Cardiac fibroblast (primary cell): ENCODE results near the gene GHITM.

Source experiments
- DNase-seq, 2 donors: peaks; one replicate each; pipeline versions ENCODE4 v3.0.0 to v3.0.0-alpha.2; 2010; ENCODE audit warnings: low read depth in 2 of 2
- H3K4me3 ChIP-seq, 2 donors: replicated peaks in 1 of 2; 1 replicate in 1 of 2; 2 replicates in 1 of 2; pipeline ENCODE4 v1.5.1; 2011; ENCODE audit warnings: low read depth in 2 of 2, low read length in 2 of 2, mild to moderate bottlenecking in 2 of 2, moderate library complexity in 1 of 2
- CTCF ChIP-seq: IDR thresholded peaks from one replicate; pipeline ENCODE4 v1.5.1; 2011; ENCODE audit warnings: low read depth, mild to moderate bottlenecking, low read length, inconsistent platforms

Gene GHITM

DNA sequence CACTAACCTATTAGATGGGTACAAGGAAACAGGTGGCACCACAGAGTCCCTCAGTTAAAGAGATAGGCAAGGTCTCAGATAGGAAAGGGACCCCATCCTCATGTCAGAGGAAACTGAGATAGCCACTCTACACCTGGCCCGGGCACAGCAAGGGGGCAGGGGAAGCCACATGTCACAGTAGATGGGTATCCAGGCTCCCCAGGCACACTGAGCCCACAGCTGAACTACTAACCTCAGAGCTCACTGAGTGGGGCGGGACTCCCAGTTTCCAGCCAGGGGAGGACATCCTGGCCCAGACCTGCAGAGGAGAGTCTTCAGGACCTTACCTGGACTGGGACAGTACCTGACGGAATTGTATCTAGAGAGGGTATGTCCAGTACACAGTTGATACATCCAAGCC, 51.3 kb downstream of the GHITM start:
- H3K4me3 ChIP-seq = no peak overlapping the region
- no peak for TF ChIP-seq CTCF
- no peak for DNase-seq

DNA sequence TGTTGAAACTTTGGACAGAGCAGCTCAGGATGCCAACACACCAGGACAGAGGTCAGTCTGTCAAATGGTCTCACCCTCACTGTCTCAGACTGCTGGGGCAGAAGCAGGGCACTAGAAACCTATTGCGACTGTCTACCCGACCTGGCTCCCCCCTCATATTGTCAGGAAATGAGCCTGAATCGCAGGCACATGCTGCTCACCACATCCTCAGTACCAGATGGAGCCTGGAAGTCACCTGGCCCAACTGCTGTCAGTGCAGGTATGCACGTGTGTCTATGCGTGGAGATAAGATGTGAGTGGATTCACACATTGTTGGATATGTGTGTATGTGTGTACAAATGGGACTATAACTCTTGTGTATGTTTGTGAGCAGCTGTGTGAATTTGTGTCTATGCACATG, 51.8 kb downstream of the GHITM start:
- no peak overlapping the region for H3K4me3 ChIP-seq
- no peak for TF ChIP-seq CTCF
- DNase-seq = no peak

- H3K4me3 ChIP-seq = no peak overlapping the region
- no peak for TF ChIP-seq CTCF
- DNase-seq = no peak
Observed at GRCh38 chr10:84193327-84193726, 54.0 kb downstream of the GHITM start.

DNA sequence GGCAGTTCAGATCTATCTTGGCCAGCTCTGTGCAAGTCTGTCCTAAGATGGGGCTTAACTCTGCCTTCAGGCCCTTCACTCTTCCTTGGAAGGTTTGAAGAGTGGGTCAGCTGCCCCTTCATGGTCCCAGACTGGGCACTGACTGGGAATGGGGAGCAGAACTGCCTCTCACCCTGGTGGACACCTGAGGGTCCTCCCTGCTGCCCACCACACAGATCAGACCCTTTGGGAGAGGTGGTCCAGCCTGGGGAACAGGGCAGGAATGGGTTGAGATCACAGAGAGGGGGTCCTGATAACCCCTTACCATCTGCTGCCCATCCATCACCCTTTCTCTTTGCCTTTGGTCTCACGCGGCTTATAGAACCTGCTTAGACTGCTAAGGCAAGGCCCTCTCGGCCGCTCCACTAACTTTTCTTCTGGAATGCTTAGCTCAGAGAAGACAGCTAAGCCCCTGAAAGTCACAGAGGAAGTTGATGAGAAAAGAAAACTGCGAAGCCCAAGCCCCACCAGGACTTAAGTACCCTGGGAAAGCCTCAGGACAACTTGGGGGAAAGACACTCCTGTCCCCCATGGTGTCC, 54.6 kb downstream of the GHITM start:
- peak in 1 of 2 donors; percentile 2 for DNase-seq
- no peak for TF ChIP-seq CTCF
- H3K4me3 ChIP-seq = peak overlapping the region in 1 of 2 donors; percentile 21

GRCh38 chr10:84194424-84195043, 55.2 kb downstream of the GHITM start, which contains the start of gene CDHR1:
Gene CDHR1 (plus strand): TSS chr10:84194537. CDS start chr10:84194761, 224 bp downstream.
- peak within 1 kb of the TSS in 1 of 2 donors; percentile 21 for H3K4me3 ChIP-seq
- peak in 1 of 2 donors; percentile 4 for DNase-seq
- TF ChIP-seq CTCF = no peak

DNA sequence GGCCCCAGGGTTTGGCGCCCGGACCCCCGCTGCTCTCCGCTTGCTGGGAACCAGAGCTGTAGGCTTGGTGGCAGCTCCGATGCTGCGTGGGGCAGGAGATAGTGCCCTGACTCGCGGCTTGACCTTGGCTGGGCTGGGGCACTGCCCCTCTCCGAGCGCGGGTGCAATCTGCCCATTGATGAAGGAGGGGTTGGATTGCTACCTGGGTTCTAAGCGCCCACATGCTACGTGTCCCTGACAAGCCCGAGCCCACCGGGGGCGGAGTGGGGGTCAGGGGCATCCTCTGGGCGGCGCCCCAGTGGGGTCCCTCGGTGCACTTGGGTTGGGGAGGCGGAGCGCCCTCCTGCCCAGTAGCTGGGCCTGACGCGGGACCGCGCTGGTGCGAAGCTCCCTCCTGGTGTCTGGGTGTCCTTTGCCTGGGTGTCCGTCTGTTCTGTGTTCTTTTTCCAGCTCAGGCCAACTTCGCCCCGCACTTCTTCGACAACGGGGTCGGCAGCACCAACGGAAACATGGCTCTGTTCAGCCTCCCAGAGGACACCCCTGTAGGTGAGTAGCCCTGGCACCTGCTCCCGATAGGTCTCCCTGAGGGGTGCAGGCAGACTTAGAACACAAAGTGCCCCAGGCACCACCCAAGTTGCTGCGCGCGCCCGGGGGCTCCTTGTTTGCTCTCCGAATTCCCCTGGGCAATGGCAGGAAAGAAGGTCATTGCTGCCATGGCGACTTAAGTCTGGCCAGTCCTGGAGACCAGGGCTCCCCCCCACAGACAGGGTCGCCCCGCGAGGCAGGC, 55.9 kb downstream of the GHITM start:
- no peak for TF ChIP-seq CTCF
- no peak overlapping the region for H3K4me3 ChIP-seq
- no peak for DNase-seq
